Measurements from ENCODE around the gene PPP1R10. TPM values are rescaled to one million over a fixed set of nuclear protein-coding genes. Genes with fewer than 3 reads are reported as not detected.

PPP1R10 gene
- polyA plus RNA-seq, 2 of the 4 experiments (the other 2 are of a cell fraction) = 26.4 to 37.6 TPM

DNA sequence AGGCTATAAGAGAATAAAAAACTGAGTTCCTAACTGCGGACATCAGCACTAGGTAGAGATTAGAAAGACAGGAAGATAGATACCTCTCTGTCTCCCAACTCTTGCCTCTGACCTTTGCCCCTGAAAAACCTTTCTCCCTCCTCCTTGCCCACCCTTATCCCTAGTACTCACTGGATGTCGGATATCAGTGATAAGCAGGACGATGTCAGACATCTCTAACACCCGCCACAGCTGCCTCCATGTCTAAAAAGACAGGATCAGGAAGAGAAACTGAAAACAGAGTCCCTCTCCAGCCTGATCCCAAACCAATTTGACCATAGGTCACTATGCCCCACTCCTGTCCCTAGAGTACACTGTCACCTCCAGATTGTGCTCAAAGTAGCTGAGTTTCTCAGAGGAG lies 62.6 kb downstream of the PPP1R10 start:
- TF ChIP-seq, protein P1, sequence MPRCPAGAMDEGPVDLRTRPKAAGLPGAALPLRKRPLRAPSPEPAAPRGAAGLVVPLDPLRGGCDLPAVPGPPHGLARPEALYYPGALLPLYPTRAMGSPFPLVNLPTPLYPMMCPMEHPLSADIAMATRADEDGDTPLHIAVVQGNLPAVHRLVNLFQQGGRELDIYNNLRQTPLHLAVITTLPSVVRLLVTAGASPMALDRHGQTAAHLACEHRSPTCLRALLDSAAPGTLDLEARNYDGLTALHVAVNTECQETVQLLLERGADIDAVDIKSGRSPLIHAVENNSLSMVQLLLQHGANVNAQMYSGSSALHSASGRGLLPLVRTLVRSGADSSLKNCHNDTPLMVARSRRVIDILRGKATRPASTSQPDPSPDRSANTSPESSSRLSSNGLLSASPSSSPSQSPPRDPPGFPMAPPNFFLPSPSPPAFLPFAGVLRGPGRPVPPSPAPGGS (IDR thresholded peaks at IDR 0.05) = no peak
- TF ChIP-seq ZC3H11A (IDR thresholded peaks at IDR 0.05) (no peak), TFCP2L1 (CRISPR knock-in tag; IDR thresholded peaks at IDR 0.05) (no peak), BHLHE40 (IDR thresholded peaks at IDR 0.05; ENCODE audit: low read depth, low read length) (no peak), SREBF2 (IDR thresholded peaks at IDR 0.05) (no peak)
- ChIA-PET POLR2A (no interaction called here), CTCF (interaction anchor here (0.8 to 9.4 kb wide), 2 partner anchors 11 to 18 kb away, joined by 3 to 103 read pairs; no protein-coding TSS in a partner anchor)
- no peak overlapping the region for H3K4me2 ChIP-seq
- WGBS (ENCODE audit: missing lambda C conversion rate) = 90% methylated on average over 4 of the region's 4 CpGs
- no peak for ATAC-seq
- H3K9me3 ChIP-seq = no peaks in the 10 kb centered on the region
- DNase-seq (ENCODE audit: low read depth in 1 of 2, low spot score in 1 of 2) = no peak
- FAIRE-seq = no peak
- H3K27ac ChIP-seq = no peak overlapping the region
- H3K4me3 ChIP-seq = no peak overlapping the region
- H3K4me1 ChIP-seq = peaks cover 13% of the 10 kb centered on the region; the same call in 2 of the 3 replicates

Small RNA genes lying within 50 kb of the gene (small RNA-seq; reads per million reads assigned to genes)
- gene MIR877 = 0 to 1.0 (median 0.06) reads per million in 6 experiments

Other genes with a start within 250 kb of the PPP1R10 start
- 38.3 and 40.0 TPM in 2 replicates for gene HLA-E, start 127.7 kb downstream of the PPP1R10 start, polyA plus RNA-seq (2011; rRNA removed)
- 33.6 to 41.7 TPM (median 40.3 TPM) in 3 replicates for gene HLA-E, start 127.7 kb downstream of the PPP1R10 start, polyA plus RNA-seq (2017; fragmentation: RNase III; extraction: RNeasy Plus Mini Kit Qiagen cat#74134 plus additional on column Dnase treatment)
- gene GNL1, start 60.8 kb downstream of the PPP1R10 start, polyA plus RNA-seq (2011; rRNA removed) = 18.5 and 25.6 TPM in 2 replicates
- 19.9 to 28.7 TPM (median 27.2 TPM) in 3 replicates for gene GNL1, start 60.8 kb downstream of the PPP1R10 start, polyA plus RNA-seq (2017; fragmentation: RNase III; extraction: RNeasy Plus Mini Kit Qiagen cat#74134 plus additional on column Dnase treatment)
- 24.1 and 29.5 TPM in 2 replicates for gene PRR3, start 59.9 kb downstream of the PPP1R10 start, polyA plus RNA-seq (2011; rRNA removed)
- 12.8 to 13.8 TPM (median 12.8 TPM) in 3 replicates for gene PRR3, start 59.9 kb downstream of the PPP1R10 start, polyA plus RNA-seq (2017; fragmentation: RNase III; extraction: RNeasy Plus Mini Kit Qiagen cat#74134 plus additional on column Dnase treatment)
- gene ABCF1, start 45.8 kb downstream of the PPP1R10 start, polyA plus RNA-seq (2011; rRNA removed) = 30.2 and 31.0 TPM in 2 replicates
- 71.3 to 73.3 TPM (median 72.0 TPM) in 3 replicates for gene ABCF1, start 45.8 kb downstream of the PPP1R10 start, polyA plus RNA-seq (2017; fragmentation: RNase III; extraction: RNeasy Plus Mini Kit Qiagen cat#74134 plus additional on column Dnase treatment)
- 91.1 and 97.3 TPM in 2 replicates for gene MRPS18B, start 597 bp upstream of the PPP1R10 start, polyA plus RNA-seq (2011; rRNA removed)
- gene MRPS18B, start 597 bp upstream of the PPP1R10 start, polyA plus RNA-seq (2017; fragmentation: RNase III; extraction: RNeasy Plus Mini Kit Qiagen cat#74134 plus additional on column Dnase treatment) = 83.6 to 104 TPM (median 85.3 TPM) in 3 replicates
- gene ATAT1, start 9.6 kb upstream of the PPP1R10 start, polyA plus RNA-seq (2011; rRNA removed) = 7.4 and 9.3 TPM in 2 replicates
- gene ATAT1, start 9.6 kb upstream of the PPP1R10 start, polyA plus RNA-seq (2017; fragmentation: RNase III; extraction: RNeasy Plus Mini Kit Qiagen cat#74134 plus additional on column Dnase treatment) = 8.6 to 9.3 TPM (median 8.6 TPM) in 3 replicates
- gene C6orf136, start 29.9 kb upstream of the PPP1R10 start, polyA plus RNA-seq (2011; rRNA removed) = 7.5 and 9.2 TPM in 2 replicates
- gene C6orf136, start 29.9 kb upstream of the PPP1R10 start, polyA plus RNA-seq (2017; fragmentation: RNase III; extraction: RNeasy Plus Mini Kit Qiagen cat#74134 plus additional on column Dnase treatment) = 11.4 to 12.6 TPM (median 11.7 TPM) in 3 replicates
- gene DHX16, start 55.8 kb upstream of the PPP1R10 start, polyA plus RNA-seq (2011; rRNA removed) = 31.3 and 31.6 TPM in 2 replicates
- 27.7 to 31.6 TPM (median 30.3 TPM) in 3 replicates for gene DHX16, start 55.8 kb upstream of the PPP1R10 start, polyA plus RNA-seq (2017; fragmentation: RNase III; extraction: RNeasy Plus Mini Kit Qiagen cat#74134 plus additional on column Dnase treatment)
- 20.6 and 25.4 TPM in 2 replicates for gene PPP1R18, start 69.4 kb upstream of the PPP1R10 start, polyA plus RNA-seq (2011; rRNA removed)
- 16.2 to 17.7 TPM (median 17.1 TPM) in 3 replicates for gene PPP1R18, start 69.4 kb upstream of the PPP1R10 start, polyA plus RNA-seq (2017; fragmentation: RNase III; extraction: RNeasy Plus Mini Kit Qiagen cat#74134 plus additional on column Dnase treatment)
- gene NRM, start 73.7 kb upstream of the PPP1R10 start, polyA plus RNA-seq (2011; rRNA removed) = 11.3 and 12.4 TPM in 2 replicates
- gene NRM, start 73.7 kb upstream of the PPP1R10 start, polyA plus RNA-seq (2017; fragmentation: RNase III; extraction: RNeasy Plus Mini Kit Qiagen cat#74134 plus additional on column Dnase treatment) = 13.0 to 14.5 TPM (median 13.0 TPM) in 3 replicates
- 8.2 and 13.3 TPM in 2 replicates for gene MDC1, start 100.0 kb upstream of the PPP1R10 start, polyA plus RNA-seq (2011; rRNA removed)
- gene MDC1, start 100.0 kb upstream of the PPP1R10 start, polyA plus RNA-seq (2017; fragmentation: RNase III; extraction: RNeasy Plus Mini Kit Qiagen cat#74134 plus additional on column Dnase treatment) = 14.9 to 21.4 TPM (median 16.5 TPM) in 3 replicates
- gene TUBB, start 103.1 kb upstream of the PPP1R10 start, polyA plus RNA-seq (2011; rRNA removed) = 691 and 782 TPM in 2 replicates
- 1,022 to 1,121 TPM (median 1,044 TPM) in 3 replicates for gene TUBB, start 103.1 kb upstream of the PPP1R10 start, polyA plus RNA-seq (2017; fragmentation: RNase III; extraction: RNeasy Plus Mini Kit Qiagen cat#74134 plus additional on column Dnase treatment)
- 135 and 136 TPM in 2 replicates for gene FLOT1, start 125.4 kb upstream of the PPP1R10 start, polyA plus RNA-seq (2011; rRNA removed)
- 89.7 to 99.2 TPM (median 89.9 TPM) in 3 replicates for gene FLOT1, start 125.4 kb upstream of the PPP1R10 start, polyA plus RNA-seq (2017; fragmentation: RNase III; extraction: RNeasy Plus Mini Kit Qiagen cat#74134 plus additional on column Dnase treatment)
- gene IER3, start 127.3 kb upstream of the PPP1R10 start, polyA plus RNA-seq (2011; rRNA removed) = 116 and 202 TPM in 2 replicates
- gene IER3, start 127.3 kb upstream of the PPP1R10 start, polyA plus RNA-seq (2017; fragmentation: RNase III; extraction: RNeasy Plus Mini Kit Qiagen cat#74134 plus additional on column Dnase treatment) = 89.1 to 108 TPM (median 104 TPM) in 3 replicates

Measured in A549 (cell line).